Activated CD4-positive, alpha-beta T cell treated with anti-CD3 and anti-CD28 coated beads, Interleukin-2, amount 50 U/mL, for 24 hours (primary cell): ENCODE measurements around the gene OR6K2.

ENCODE experiments used
- DNase-seq, 2 donors: peaks; one replicate each; pipeline ENCODE4 v3.0.0-alpha.2; 2020; ENCODE audit warnings: low read depth in 1 of 2, low spot score in 1 of 2

OR6K2 gene

DNA sequence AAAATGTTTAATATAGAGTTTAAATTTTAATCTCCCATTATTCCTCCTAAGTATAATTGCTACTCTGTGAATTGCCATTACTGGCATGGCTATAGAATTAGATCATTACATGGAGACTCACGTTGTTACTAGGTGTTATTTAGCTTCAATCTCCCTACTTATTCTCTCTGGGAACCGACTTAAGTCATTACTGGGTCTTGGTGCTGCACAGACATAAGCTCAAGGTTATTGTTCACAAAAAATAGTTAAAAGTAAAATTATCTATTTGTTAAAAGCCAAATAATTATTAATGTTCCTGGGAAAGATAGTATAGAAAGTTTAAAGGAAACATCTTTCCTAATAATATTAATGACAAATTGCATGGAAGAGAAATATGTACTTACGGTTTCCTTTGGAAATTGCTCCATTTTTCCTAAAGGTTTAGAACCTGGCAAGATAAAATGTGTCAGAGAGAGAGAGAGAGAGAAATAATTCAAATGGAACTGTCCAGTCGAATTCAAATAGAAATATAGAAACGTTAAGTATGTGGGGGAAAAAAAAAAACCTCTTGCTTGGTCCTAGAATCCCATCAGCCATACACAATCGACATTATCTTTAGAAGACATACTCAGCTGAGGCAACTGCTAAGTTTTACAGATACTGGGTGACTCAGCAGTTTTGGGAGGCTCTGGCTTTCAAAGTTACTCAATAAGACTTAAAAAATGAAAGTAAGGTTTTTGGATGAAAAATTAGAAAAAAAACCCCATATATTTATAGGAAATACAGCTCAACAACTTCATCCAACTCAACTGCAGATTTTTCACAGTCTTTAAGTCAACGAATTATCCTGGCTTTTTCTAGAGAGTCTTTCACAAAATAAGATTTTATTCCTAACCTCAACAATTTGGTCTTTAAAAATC, 14.1 kb downstream of the OR6K2 start, which contains the start of gene SPTA1:
Gene SPTA1 (minus strand): TSS at position 605 of the 899 bp plus-strand sequence. CDS start 198 bp downstream, at position 407.
- no peak for DNase-seq

DNA sequence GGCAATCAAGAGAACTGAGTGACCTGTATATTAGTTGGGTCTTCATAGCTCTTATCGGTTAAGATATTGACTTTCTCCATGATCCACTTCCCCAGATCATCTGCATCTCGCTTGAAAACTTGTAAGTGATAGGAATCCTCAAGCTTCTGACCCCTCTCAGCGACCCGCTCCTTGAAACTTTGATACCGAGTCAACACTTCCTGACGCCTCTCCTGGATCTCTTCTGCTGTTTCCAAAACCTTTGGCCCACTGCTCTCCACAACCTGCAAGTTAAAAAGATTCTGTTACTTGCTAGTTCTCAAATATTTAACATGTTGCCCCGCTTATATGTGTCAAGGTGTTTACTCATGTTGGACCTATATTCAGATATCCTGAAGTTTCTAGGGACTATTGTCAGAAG, 15.4 kb downstream of the OR6K2 start:
- DNase-seq: no peak

GRCh38 chr1:158681606-158682005, 18.8 kb downstream of the OR6K2 start:
- DNase-seq: no peak

DNA sequence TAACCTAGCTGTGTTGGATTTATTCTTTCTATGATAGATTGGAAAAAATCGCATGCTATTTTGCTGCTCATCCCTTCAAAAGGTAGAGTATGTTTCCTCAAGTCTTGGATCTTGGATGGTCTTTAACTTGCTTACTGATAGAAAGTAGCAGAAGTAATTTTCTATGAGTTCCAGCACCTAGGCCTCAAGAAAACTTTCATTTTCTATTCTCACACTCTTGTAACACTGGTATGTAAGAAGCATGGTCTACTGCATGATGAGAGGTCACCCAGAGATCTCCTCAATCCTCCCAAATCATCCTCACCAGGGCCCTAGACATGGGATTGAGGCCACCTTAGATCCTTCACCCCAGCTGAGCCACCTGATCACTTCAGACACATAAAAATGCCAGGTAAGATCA, 21.2 kb downstream of the OR6K2 start:
- no peak for DNase-seq

DNA sequence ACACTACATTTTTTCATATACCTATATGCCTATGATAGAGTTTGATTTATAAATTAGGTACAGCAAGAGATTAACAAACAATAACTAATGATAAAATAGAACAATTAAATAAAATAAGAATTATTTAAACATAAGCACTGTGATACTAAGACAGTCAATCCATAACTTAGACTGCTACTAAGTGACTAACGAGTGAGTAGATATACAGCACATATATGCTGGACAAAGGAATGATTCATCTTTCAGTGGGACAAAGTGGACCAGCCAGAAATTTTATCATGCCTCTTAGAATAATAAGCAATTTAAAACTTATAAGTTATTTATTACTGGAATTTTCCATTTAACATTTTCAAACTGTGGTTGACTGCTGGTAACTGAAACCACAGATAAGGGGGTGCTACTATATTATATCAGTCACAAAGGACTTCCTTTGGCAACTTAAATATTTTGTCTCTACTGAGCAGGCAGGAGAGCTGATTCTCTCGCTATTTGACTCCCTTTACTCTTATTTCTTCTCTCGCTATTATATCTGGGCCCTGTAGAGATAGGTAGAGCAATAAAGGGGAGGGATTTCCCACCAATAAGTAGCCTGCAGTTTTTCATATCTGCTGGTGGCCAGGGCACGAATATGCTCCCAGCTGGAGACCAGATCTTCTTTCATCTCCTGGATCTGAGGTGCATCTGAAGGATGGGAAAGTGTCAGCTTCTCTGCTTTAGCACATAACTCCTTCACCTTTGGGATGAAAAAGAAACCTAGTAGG, 24.7 kb downstream of the OR6K2 start:
- DNase-seq: no peak

GRCh38 chr1:158674302-158674701, 26.1 kb downstream of the OR6K2 start:
- no peak for DNase-seq

DNA sequence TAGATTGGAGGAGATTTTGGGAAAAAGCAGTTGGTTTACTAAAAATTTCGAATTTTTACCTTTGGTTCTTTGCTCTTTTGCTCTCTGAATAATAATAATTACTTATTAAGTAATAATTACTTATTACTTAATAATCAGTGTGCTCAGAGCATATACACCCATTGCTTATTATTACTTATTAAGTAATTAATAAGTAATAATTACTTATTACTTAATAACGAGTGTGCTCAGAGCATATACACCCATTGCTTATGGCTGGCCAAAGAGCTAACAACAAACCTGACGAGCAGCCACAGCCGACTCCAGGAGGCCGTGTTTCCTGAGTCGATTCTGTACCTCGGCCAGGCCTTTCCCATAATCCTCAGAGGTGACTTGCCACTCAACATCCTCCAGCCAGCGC, 34.4 kb downstream of the OR6K2 start:
- DNase-seq: no peak

GRCh38 chr1:158654571-158654970, 45.9 kb downstream of the OR6K2 start:
- DNase-seq: no peak

DNA sequence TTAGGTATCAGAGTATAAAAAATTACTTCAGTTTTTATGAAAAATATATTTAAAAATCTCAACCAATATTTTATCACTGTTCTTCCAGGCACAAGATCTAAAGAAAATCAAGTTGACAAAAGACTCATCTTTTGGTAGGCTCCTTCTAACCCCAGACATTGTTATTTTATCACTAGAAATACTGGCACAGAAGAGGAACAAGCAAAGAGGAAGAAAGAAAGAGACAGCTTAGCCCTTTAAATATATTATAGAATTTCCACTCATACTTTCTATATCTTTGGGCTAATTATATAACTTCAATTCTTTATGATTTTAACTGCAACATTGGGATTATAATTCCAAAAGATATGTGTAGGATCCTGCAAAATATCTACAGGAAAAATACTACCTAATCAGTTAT, 46.4 kb downstream of the OR6K2 start:
- DNase-seq: no peak

DNA sequence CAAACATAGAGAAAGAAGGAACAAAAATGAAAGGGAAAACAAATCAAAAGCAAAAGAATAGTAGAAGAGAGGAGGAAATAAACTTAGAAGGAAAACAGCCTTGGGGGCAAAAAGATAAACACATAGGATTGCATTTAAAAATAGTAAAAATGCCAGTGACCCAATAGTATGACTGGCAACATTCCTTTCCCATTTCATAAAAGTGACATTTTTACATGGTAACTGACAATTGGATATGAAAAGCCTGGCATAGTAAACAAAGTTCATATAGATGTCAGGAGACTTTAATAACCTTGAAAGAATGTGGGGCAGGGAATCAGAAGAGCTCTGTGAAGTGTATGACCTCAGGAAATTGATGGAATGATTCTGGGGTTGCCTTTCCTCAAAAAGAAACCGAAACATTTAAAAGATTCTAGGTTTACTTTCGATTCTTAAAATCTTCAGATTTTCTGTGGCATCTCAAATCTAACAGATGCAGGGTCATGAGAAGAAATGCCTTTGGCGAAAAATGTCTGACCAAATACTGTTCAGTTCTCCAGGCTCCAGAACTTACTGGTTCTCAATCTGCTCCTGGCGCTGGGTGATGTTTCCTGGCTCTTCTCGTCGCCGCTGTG, 47.6 kb downstream of the OR6K2 start:
- DNase-seq: no peak
